Naive B cell (primary cell): ENCODE measurements around the gene RDH14. TPM values are rescaled to one million over a fixed set of nuclear protein-coding genes. Genes with fewer than 3 reads are reported as not detected.

Experiments
- ATAC-seq, 2 donors: fragments of 150-1000 bp; cut with Tn5 transposase; 2 replicates each; pipeline ENCODE4 v1.10.0; 2021; ENCODE audit warnings: low read depth in 2 of 2, mild to moderate bottlenecking in 2 of 2, moderate library complexity in 2 of 2
- DNase-seq: peaks from one replicate; pipeline ENCODE4 v3.0.0; 2022
- H3K27ac Mint-ChIP-seq, 6 donors: one replicate each; pipeline ENCODE4 v1.8.0; 2020 to 2022; ENCODE audit warnings: mild to moderate bottlenecking in 6 of 6, mixed read lengths in 6 of 6, moderate library complexity in 5 of 6, inconsistent platforms in 2 of 6
- H3K27me3 Mint-ChIP-seq, 3 donors: one replicate each; pipeline ENCODE4 v1.8.0; 2021 to 2022; ENCODE audit warnings: mixed read lengths in 3 of 3, mild to moderate bottlenecking in 1 of 3
- H3K36me3 Mint-ChIP-seq, 2 donors: one replicate each; pipeline ENCODE4 v1.8.0; 2020 to 2022; ENCODE audit warnings: mixed read lengths in 2 of 2, inconsistent platforms in 1 of 2, mild to moderate bottlenecking in 1 of 2
- H3K4me1 Mint-ChIP-seq, 3 donors: one replicate each; pipeline ENCODE4 v1.8.0; 2020 to 2022; ENCODE audit warnings: mixed read lengths in 3 of 3, inconsistent platforms in 1 of 3, mild to moderate bottlenecking in 1 of 3, moderate library complexity in 1 of 3
- H3K4me3 Mint-ChIP-seq, 8 donors: one replicate each; pipeline ENCODE4 v1.8.0; 2020 to 2022; ENCODE audit warnings: mild to moderate bottlenecking in 8 of 8, mixed read lengths in 8 of 8, moderate library complexity in 8 of 8, inconsistent platforms in 2 of 8
- H3K9me3 Mint-ChIP-seq, 7 donors: one replicate each; pipeline ENCODE4 v1.8.0; 2020 to 2022; ENCODE audit warnings: mixed read lengths in 7 of 7, mild to moderate bottlenecking in 5 of 7, inconsistent platforms in 2 of 7, moderate library complexity in 1 of 7
- polyA plus RNA-seq, 6 donors: library from polyadenylated mRNA; unstranded; fragments of 300-500 nt; fragmentation: Illumina TruSeq; gene quantifications; one replicate each; pipeline ENCODE4 v1.2.3, GENCODE V29; 2021; ENCODE audit warnings: low read depth in 6 of 6

The RDH14 gene
- polyA plus RNA-seq, 6 donors from 2014 or later, result 44.7 to 66.8 (median 62.1) TPM

GRCh38 chr2:18552351-18553077, 7.9 kb downstream of the RDH14 start:
- H3K4me1 Mint-ChIP-seq, result peaks cover 26 to 30% (median 26%) of the 10 kb centered on the region in 3 donors
- H3K4me3 Mint-ChIP-seq, result no peak overlapping the region
- H3K27ac Mint-ChIP-seq, result peak overlapping the region in 1 of 6 donors; percentile 4

DNA sequence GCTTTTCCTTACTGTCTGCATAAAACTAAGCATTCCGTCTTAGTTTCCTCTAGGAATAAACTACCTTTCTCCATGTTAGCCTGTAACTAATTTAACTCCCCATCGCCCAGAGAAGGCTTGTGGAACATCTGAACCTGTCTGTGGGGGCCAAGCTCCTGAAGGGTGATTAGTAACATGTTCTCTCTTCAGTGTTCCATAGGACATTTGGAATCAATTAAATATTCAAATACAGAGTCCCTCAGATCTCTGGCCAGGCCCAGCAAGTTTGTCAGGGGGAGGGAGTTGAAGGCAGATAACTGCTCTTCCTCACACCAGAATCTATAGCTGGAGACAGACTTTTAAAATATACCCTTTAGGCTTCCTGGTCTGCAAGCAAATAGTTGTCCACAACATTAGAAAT, 8.8 kb downstream of the RDH14 start:
- peaks cover 25 to 32% (median 30%) of the 10 kb centered on the region in 3 donors for H3K4me1 Mint-ChIP-seq
- no peak for DNase-seq
- no peaks in the 10 kb centered on the region for H3K27me3 Mint-ChIP-seq
- no peak for ATAC-seq
- H3K36me3 Mint-ChIP-seq, result peaks cover 7 to 16% of the 10 kb centered on the region in 2 donors
- no peaks in the 10 kb centered on the region for H3K9me3 Mint-ChIP-seq
- no peak overlapping the region for H3K4me3 Mint-ChIP-seq
- peak overlapping the region in 1 of 6 donors; percentile 35 for H3K27ac Mint-ChIP-seq

More at GRCh38 chr2:18552351-18553077, 7.9 kb downstream of the RDH14 start:
- Mint-ChIP-seq H3K27me3 (no peaks in the 10 kb centered on the region), H3K9me3 (no peaks in the 10 kb centered on the region), H3K36me3 (peaks cover 7 to 16% of the 10 kb centered on the region in 2 donors)
- no peak for ATAC-seq
- DNase-seq, result no peak

DNA sequence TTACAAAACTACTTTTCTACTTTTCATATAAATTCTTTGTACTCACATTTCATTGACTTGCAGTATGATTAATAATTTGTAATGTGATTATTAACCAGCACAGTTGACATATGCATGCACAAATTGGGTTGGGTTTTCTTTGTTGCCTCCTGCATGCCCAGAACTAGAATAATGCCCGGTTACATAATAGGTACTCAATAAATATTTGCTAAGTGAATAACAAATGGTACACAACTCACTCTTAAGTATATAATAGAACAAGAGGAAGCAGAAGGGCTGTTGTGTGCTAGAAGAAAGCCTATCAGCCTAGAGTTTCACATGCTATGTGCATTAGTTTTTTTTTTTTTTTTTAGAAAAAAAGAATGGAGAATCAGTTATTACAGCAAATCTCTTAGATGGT, 9.3 kb downstream of the RDH14 start:
- Mint-ChIP-seq H3K4me3 (no peak overlapping the region), H3K4me1 (peaks cover 25 to 36% (median 31%) of the 10 kb centered on the region in 3 donors), H3K36me3 (peaks cover 7 to 16% of the 10 kb centered on the region in 2 donors), H3K27me3 (no peaks in the 10 kb centered on the region), H3K27ac (no peak overlapping the region), H3K9me3 (no peaks in the 10 kb centered on the region)
- no peak for DNase-seq
- no peak for ATAC-seq

- H3K9me3 Mint-ChIP-seq, result no peaks in the 10 kb centered on the region
- H3K4me1 Mint-ChIP-seq, result peaks cover 25 to 40% (median 34%) of the 10 kb centered on the region in 3 donors
- H3K4me3 Mint-ChIP-seq, result no peak overlapping the region
- ATAC-seq (no peak), DNase-seq (no peak)
- H3K27ac Mint-ChIP-seq, result no peak overlapping the region
- H3K27me3 Mint-ChIP-seq, result no peaks in the 10 kb centered on the region
- H3K36me3 Mint-ChIP-seq, result peaks cover 7 to 16% of the 10 kb centered on the region in 2 donors
Observed at GRCh38 chr2:18550433-18550832, 10.0 kb downstream of the RDH14 start.

DNA sequence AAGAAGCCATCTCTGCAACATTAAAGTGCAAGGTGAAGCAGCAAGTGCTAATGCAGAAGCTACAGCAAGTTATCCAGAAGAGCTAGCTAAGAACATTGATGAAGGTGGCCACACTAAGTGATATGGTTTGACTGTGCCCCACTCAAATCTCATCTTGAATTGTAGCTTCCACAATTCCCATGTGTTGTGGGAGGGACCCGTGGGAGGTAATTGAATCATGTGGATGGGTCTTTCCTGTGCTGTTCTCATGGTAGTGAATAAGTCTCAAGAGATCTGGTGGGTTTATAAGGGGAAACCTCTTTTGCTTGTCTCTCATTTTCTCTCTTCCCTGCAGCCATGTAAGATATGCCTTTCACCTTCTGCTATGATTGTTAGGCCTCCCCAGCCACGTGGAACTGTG, 11.4 kb downstream of the RDH14 start:
- Mint-ChIP-seq H3K27me3 (no peaks in the 10 kb centered on the region), H3K27ac (peak overlapping the region in 1 of 6 donors; percentile 7), H3K4me3 (no peak overlapping the region), H3K4me1 (peaks cover 21 to 36% (median 33%) of the 10 kb centered on the region in 3 donors), H3K36me3 (peaks cover 0 to 16% of the 10 kb centered on the region in 2 donors), H3K9me3 (no peaks in the 10 kb centered on the region)
- ATAC-seq (no peak), DNase-seq (no peak)

DNA sequence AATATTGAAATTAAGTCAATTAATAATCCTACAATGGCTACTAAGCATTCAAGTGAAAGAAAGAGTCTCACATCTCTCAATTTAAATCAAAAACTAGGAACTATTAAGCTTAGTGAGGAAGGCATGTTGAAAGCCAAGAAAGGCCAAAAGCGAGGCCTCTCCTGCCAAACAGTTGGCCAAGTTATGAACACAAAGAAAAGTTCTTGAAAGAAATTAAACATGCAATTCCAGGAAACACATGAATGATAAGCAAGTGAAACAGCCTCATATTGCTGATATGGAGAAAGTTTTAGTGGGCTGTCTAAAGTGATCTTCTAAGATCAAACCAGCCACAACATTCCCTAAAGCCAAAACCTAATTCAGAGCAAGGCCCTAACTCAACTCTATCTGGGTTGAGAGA, 11.8 kb downstream of the RDH14 start:
- no peak for DNase-seq
- ATAC-seq, result no peak
- no peak overlapping the region for H3K4me3 Mint-ChIP-seq
- peaks cover 19 to 35% (median 29%) of the 10 kb centered on the region in 3 donors for H3K4me1 Mint-ChIP-seq
- H3K27me3 Mint-ChIP-seq, result no peaks in the 10 kb centered on the region
- H3K36me3 Mint-ChIP-seq, result peaks cover 0 to 16% of the 10 kb centered on the region in 2 donors
- peak overlapping the region in 1 of 6 donors; percentile 7 for H3K27ac Mint-ChIP-seq
- no peaks in the 10 kb centered on the region for H3K9me3 Mint-ChIP-seq

DNA sequence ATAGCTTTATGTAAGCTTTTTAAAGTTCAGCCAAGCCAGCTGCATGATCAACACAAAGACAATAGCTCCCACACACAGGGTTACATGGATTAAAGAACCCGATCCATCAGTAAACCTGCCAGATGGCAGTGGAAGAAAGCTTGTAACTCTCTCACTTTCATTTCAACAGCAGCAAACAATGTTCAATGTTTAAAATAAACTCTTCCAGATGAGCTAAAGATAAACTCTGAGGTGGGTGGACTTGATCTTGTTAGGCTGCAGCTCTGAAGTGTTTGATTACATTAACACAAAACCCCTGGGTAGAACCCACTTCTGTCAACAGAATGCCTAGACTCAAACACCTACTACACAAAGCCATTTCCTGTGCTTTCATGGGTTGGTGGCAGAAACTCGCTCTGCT, 13.9 kb downstream of the RDH14 start:
- no peak for ATAC-seq
- H3K27me3 Mint-ChIP-seq, result peaks cover 0 to 5% (median 4%) of the 10 kb centered on the region in 3 donors
- peak overlapping the region in 1 of 6 donors; percentile 19 for H3K27ac Mint-ChIP-seq
- DNase-seq, result no peak
- peak overlapping the region in 1 of 8 donors; percentile 51 for H3K4me3 Mint-ChIP-seq
- peaks cover 0 to 4% (median 0%) of the 10 kb centered on the region in 7 donors for H3K9me3 Mint-ChIP-seq
- H3K4me1 Mint-ChIP-seq, result peaks cover 17 to 30% (median 21%) of the 10 kb centered on the region in 3 donors
- H3K36me3 Mint-ChIP-seq, result peaks cover 6 to 20% of the 10 kb centered on the region in 2 donors

- no peak for ATAC-seq
- H3K4me1 Mint-ChIP-seq, result peaks cover 17 to 24% (median 19%) of the 10 kb centered on the region in 3 donors
- no peak overlapping the region for H3K4me3 Mint-ChIP-seq
Observed at GRCh38 chr2:18545384-18545783, 15.1 kb downstream of the RDH14 start.

DNA sequence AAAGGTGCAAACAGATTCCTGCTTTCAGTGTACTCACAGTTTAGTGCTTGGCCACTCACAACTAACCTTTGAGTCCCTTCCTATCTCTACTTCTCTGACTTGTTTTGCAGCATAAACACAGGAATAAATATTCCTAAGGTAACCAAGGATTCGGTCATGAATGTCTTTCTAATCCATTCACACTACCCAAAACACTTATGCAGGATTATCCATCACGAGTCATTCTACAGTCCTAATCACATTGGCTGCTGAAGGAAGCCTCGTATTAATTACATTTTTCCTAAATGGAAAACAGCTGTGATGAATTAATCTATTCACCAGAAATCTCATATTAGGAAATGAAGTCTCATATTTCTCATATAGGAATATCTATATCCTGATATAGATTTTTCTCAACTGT, 16.3 kb downstream of the RDH14 start:
- DNase-seq (no peak), ATAC-seq (no peak)
- H3K4me1 Mint-ChIP-seq, result peaks cover 14 to 22% (median 14%) of the 10 kb centered on the region in 3 donors
- no peak overlapping the region for H3K27ac Mint-ChIP-seq
- no peak overlapping the region for H3K4me3 Mint-ChIP-seq
- peaks cover 4 to 13% (median 8%) of the 10 kb centered on the region in 7 donors for H3K9me3 Mint-ChIP-seq
- peaks cover 0 to 14% (median 6%) of the 10 kb centered on the region in 3 donors for H3K27me3 Mint-ChIP-seq
- H3K36me3 Mint-ChIP-seq, result peaks cover 10 to 18% of the 10 kb centered on the region in 2 donors

More at GRCh38 chr2:18545384-18545783, 15.1 kb downstream of the RDH14 start:
- Mint-ChIP-seq H3K9me3 (peaks cover 4 to 13% (median 7%) of the 10 kb centered on the region in 7 donors), H3K27me3 (peaks cover 0 to 14% (median 6%) of the 10 kb centered on the region in 3 donors), H3K27ac (no peak overlapping the region), H3K36me3 (peaks cover 18 to 21% of the 10 kb centered on the region in 2 donors)
- no peak for DNase-seq

- peaks cover 5 to 25% (median 9%) of the 10 kb centered on the region in 3 donors for H3K27me3 Mint-ChIP-seq
- DNase-seq (no peak), ATAC-seq (no peak)
- peaks cover 4 to 13% (median 8%) of the 10 kb centered on the region in 7 donors for H3K9me3 Mint-ChIP-seq
- peaks cover 10 to 18% of the 10 kb centered on the region in 2 donors for H3K36me3 Mint-ChIP-seq
- H3K4me3 Mint-ChIP-seq, result no peak overlapping the region
- H3K27ac Mint-ChIP-seq, result no peak overlapping the region
- peaks cover 0 to 3% (median under 1%) of the 10 kb centered on the region in 3 donors for H3K4me1 Mint-ChIP-seq
Observed at GRCh38 chr2:18540872-18541271, 19.6 kb downstream of the RDH14 start.

- DNase-seq (no peak), ATAC-seq (no peak)
- Mint-ChIP-seq H3K27ac (no peak overlapping the region), H3K9me3 (peaks cover 4 to 13% (median 6%) of the 10 kb centered on the region in 7 donors), H3K36me3 (peaks cover 6 to 13% of the 10 kb centered on the region in 2 donors), H3K4me3 (no peak overlapping the region), H3K4me1 (no peaks in the 10 kb centered on the region), H3K27me3 (peaks cover 19 to 43% (median 28%) of the 10 kb centered on the region in 3 donors)
Observed at GRCh38 chr2:18536697-18537096, 23.8 kb downstream of the RDH14 start.

DNA sequence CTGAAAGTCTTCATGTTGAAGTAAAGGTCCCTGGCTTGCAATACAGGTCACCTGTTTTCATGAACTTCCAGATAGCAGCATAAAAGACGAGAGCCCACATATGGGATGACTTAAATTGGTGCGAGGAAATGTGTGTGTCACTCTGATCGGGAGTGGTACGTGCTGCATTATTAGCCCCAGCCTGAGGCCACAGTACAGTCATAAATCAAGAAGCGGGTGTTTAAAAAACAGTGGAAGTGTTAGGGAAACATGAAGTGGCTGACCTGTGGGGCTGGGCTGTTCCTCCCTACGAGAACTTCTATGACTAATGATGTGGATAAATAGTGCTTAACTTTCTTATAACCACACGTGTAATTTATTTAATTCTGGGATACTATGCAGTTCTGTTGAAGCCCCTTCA, 24.4 kb downstream of the RDH14 start:
- H3K4me1 Mint-ChIP-seq, result no peaks in the 10 kb centered on the region
- H3K4me3 Mint-ChIP-seq, result no peak overlapping the region
- peaks cover 4 to 8% (median 4%) of the 10 kb centered on the region in 7 donors for H3K9me3 Mint-ChIP-seq
- peaks cover 4 to 7% of the 10 kb centered on the region in 2 donors for H3K36me3 Mint-ChIP-seq
- ATAC-seq (no peak), DNase-seq (no peak)
- peak overlapping the region in 1 of 6 donors; percentile 48 for H3K27ac Mint-ChIP-seq
- H3K27me3 Mint-ChIP-seq, result peaks cover 16 to 38% (median 34%) of the 10 kb centered on the region in 3 donors

- Mint-ChIP-seq H3K4me3 (no peak overlapping the region), H3K27ac (no peak overlapping the region)
Observed at GRCh38 chr2:18531194-18531593, 29.3 kb downstream of the RDH14 start.

GRCh38 chr2:18527822-18528221, 32.6 kb downstream of the RDH14 start:
- Mint-ChIP-seq H3K4me3 (no peak overlapping the region), H3K36me3 (no peaks in the 10 kb centered on the region), H3K9me3 (no peaks in the 10 kb centered on the region), H3K27me3 (peaks cover 7 to 29% (median 12%) of the 10 kb centered on the region in 3 donors), H3K27ac (no peak overlapping the region), H3K4me1 (no peaks in the 10 kb centered on the region)
- ATAC-seq (no peak), DNase-seq (no peak)

More at GRCh38 chr2:18531194-18531593, 29.3 kb downstream of the RDH14 start:
- ATAC-seq (no peak), DNase-seq (no peak)
- no peaks in the 10 kb centered on the region for H3K36me3 Mint-ChIP-seq
- no peaks in the 10 kb centered on the region for H3K4me1 Mint-ChIP-seq
- H3K27me3 Mint-ChIP-seq, result peaks cover 16 to 39% (median 25%) of the 10 kb centered on the region in 3 donors
- no peaks in the 10 kb centered on the region for H3K9me3 Mint-ChIP-seq
